GM19043 (cell line): ENCODE data around the gene LDAH.

Experiments
- ATAC-seq: cut with Tn5 transposase; IDR thresholded peaks from one replicate; pipeline ENCODE4 v1.9.1; 2021; ENCODE audit warnings: low read depth; ENCODE audit not compliant: unreplicated experiment

Gene LDAH

DNA sequence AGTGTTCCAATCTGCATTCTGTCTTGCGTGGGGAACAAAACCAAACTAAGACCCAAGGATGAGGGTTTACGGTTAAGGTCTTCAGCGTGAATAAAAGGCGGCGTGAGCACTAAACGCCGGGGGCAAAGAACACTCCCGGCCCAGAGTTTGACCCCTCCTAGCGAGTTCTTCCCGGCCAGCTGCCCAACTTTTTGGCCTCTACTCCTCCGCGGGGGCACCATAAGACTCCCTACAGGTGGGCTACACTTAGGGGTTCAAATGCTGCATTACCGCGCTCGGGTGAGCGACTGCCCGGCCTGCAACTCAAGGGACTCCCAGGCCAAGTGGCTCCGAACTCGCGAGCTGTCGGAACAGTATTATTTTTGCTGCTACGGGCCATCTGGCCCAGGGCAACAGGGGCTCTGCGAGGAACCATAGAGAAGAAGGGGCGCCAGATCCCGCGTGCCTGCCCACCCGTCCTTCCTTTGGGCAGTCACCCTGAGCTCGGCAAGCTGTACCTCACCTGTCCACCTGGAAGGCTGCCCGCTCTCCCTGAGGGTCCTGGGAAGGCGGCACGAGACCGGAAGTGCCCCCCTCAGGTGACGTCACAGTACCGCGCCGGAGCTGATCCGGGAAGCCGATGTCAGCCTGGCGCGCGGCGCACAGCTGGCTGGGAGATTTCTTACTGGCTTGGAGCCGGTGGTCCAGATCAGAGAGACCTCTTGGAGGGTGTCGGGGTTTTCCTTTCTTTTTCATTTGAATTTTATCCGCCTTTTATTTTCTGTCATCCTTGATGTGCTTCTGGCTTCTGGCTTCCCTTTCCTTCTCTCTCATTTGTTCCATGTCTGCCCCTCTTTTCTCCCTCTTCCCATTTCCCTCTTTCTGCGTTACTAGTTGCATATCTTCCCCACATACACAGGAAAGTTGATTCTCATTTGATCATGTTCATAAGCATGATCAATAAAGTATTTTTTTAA, at the start of gene LDAH:
LDAH (minus strand) TSS at position 567 of the 956 bp plus-strand sequence. CDS start 21,638 bp downstream, outside the sequence.
- peak; percentile 92 for ATAC-seq

DNA sequence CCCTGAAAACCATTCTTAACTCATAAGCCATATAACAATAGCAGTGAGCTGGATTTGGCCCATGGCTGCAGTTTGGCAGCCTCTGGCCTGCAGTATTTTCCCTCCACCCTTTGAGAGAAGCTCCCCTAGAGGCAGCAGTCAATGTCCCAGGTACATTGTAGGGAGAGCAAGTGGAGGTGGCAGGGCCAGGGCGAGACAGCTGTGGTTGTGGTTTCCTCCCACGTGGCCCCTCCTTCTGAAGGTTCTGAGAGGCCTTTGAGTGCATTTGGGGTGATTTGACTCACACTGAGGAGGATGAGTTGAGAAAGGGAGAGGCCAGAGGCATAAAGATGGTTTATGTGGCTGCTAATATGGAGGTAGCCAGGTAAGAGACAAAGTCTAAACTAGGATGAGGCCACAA, 45.5 kb upstream of the LDAH start:
- ATAC-seq: peak; percentile 100

DNA sequence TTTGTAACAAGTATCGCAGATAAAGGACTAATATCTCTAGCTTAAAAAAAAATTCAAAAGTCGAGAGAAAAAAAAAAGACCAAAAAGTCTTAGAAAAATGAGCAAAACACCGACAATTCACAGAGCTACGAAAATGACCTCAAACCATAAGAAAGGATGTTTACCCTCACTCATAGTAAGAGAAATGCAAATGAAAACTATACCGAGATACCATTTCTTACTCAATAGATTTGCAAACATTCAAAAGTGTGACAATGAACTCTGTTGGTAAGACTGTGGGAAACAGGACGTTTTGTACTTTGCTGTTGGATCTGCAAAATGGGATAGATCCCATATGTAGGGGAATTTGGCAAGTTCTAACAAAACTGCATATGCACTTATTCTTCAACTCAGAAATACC, 39.9 kb upstream of the LDAH start:
- no peak for ATAC-seq

DNA sequence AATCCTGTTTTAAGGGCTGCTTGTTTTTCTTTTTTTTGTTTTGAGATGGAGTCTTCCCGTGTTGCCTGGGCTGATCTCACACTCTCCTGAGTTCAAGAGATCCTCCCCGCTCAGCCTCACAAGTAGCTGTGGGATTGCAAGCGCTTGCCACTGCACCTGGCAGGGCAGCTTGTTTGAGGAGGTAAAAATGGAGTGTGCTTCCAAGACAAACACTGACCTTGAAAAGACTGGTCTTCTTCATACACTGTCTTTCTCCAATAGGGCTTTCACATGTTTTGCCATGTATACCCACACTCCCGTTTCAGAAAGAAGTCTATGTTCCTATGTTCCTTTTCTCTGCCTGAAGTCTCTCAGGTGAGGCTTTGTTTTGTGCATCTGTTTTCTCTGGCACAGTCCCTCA, 32.6 kb upstream of the LDAH start:
- ATAC-seq: no peak

DNA sequence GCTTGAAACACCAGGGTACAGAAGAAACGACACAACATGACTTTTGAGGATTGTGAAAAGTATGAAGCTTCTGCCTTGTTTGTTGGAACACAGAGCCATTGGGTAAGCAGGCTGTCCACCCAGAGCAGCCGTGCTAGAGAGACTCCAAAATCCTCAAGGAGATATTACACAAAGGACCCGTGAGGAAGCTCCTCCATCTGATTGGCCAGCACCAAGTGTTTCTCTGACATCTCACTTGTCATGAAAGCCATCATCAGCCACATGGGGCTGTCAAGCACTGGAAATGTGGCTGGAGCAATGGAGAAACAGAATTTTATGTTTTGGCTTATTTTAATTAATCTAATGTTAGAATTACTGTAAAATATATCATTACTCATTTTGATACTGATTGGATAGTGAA, 29.8 kb upstream of the LDAH start:
- ATAC-seq: no peak

DNA sequence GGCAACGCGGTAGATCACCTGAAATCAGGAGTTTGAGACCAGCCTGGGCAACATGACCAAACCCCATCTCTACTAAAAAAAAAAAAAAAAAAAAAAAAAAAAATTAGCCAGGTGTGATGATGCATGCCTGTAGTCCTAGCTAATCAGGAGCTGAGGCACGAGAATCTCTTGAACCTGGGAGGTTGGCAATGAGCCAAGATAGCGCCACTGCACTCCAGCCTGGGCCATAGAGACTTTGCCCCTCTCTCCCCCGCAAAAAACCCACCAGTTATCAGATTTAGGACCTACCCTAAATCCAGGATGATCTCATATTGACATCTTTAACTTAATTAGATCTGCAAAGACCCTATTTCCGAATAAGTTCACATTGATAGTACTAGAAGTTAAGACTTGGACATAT, 29.2 kb upstream of the LDAH start:
- no peak for ATAC-seq

DNA sequence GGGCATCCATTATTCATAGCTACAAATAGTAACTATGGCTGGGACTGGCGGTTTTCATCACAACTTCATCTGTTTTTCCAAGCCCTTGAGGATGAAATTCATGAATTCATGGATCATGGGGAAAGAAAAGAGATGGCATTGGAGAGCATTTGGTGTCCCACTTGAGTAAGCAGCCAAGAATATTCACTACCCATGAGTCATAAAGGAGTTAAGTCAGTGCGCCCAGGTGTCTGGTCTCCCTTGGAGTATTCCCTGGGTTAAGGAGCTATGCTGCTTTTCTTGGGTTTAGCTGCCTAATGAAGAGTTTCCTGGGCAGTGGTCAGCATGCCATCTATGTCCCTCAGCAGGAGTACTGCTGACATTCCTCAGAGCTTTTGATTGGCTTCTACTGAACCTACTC, 21.3 kb upstream of the LDAH start:
- no peak for ATAC-seq

DNA sequence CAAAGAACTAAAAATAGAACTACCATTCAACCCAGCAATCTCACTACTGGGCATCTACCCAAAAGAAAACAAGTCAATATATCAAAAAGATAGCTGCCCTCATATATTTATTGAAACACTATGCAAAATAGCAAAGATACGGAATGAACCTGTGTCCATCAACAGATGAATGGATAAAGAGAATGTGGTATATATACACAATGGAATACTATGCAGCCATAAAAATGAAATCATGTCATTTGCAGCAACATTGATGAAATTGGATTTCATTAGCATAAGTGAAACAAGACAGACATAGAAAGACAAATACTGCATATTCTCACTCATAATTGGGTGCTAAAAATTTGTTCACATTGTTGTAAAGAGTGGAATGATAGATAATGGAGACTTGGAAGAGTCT, 16.2 kb upstream of the LDAH start:
- ATAC-seq: no peak

DNA sequence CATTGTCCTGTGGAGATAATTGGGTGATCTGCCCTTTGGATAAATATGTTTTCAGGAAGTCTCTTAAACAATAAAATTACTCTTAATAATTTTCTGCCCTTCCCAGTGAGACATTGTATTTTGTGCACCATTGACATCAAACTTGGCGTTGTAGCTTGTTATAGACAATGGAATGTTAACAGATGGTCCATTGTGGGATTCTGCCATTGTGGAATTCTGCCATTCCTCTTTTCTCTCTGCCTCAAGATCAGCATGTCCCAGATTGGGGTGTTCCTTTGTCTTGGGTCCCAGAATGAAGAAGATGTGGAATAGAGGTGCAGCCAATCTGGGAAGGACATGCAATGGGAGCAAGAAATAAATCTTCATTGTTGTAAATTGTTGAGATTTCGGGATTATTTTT, 15.1 kb upstream of the LDAH start:
- ATAC-seq: no peak

DNA sequence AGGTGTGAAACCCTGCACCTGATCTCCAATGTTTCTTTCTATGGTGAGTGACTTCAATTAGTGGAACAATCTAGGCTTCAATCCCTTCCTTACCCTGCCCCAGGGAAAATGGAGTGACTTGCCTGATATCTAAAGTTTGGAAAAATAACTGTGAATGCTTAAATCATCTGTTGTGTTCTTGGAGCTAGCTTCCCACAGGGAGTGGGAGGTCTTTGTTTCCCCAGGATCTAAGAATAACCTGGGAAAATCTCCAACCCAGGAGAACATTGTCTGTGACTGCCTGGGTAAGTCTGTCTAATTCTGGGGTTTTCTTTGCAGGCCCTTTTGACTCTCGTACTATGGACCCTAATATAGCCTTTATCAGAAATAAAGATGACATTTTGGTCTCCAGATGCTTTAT, 13.6 kb upstream of the LDAH start:
- no peak for ATAC-seq

DNA sequence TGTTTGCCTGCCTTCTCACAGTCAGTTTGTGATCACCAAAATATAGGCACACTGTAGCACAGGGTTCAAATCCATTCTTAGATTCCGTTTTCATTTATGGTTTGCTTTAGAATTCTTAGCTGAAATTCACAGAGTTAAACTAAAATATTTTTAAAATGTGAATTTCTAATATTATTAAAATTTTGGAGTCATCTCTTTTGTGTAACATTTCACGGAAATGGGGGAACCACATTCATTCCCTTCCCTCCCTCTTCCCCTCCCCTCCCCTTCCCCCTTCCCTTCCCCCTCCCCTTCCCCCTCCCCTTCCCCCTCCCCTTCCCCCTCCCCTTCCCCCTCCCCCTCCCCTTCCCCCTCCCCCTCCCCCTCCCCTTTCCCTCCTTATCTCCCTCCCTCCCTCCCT, 11.4 kb upstream of the LDAH start:
- no peak for ATAC-seq

DNA sequence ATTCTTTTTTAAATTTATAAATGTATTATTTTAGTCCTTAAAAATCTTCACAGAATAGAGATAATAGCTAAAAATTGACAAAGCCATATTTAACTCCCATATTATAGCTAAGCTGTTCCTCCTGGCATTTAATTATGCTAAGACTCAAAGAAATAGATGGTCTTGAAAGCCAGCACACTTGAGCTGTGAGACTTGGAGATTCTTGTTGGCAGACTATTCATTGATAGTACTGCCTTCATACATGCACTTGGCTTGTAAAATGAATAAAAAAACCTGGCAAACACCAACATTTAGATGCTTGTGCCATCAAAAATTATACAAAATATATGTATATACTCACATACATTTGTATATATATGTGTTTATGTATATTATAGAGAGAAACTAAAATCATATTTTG, 9.7 kb upstream of the LDAH start:
- no peak for ATAC-seq

DNA sequence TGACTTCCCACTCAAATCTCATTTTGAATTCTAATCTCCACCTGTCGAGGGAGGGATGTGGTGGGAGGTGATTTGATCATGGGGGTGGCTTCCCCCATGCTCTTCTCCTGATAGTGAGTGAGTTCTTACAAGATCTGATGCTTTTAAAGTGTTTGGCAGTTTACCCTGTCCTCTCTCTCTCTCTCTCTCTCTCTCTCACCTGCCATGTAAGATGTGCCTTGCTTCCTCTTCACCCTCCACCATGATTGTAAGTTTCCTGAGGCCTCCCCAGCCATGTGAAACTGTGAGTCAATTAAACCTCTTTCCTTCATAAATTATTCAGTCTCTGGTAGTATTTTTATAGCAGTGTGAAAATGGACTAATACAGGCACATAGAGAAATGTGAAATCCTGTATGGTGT, 7.0 kb upstream of the LDAH start:
- ATAC-seq: no peak

DNA sequence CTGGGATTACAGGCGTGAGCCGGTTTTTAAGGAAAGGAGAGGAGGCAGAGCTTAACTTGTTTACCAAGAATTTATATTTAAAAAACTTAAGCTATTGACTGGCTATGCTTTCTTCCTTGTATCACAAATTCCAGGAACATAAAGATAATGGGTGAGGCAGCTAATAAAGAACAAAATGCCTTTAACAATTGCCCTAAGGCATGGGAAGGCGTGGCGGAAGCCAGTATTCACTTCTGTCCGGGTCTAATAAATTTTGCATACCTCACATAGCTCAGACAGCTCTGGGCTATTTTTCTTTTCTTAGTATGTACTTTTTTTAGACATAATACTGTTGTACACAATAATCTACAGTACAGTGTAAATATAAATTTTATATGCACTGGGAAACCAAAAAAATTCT, 1.0 kb upstream of the LDAH start:
- ATAC-seq: no peak

DNA sequence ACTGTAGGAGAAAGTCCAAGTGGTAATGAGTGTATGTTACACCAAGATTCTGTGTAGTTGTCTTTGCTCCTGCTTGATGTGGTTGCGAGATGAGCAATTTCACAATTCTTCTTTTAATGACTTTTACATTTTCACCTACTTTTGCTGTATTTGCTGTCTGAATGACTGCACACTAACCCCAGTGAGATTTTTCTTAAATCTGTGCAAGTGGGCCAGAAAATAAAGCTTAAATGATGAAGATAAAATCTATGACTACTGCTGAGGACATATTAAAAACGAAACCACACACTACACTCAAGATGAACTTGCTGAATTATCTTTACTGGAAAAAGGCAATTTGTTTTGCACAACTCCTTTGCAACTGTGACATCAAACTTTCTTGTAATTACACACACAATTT, 4.1 kb downstream of the LDAH start:
- ATAC-seq: no peak

DNA sequence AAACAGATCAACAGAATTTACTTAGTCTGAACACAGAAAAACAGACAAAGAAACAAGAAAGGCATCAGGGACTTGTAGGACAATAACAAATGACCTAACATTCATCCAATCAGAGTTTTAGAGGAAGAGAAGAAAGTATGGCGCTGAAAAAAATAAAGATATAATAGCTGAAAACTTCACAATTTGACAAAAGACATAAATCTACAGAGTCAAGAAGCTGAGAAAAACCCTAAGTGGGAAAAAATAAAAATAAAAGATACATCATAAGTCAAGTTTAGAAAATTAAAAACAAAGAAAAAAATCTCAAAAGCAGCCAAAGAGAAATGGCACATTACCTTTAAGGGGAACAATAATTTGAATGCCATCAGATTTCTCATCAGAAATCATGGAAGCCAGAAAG, 7.7 kb downstream of the LDAH start:
- no peak for ATAC-seq

DNA sequence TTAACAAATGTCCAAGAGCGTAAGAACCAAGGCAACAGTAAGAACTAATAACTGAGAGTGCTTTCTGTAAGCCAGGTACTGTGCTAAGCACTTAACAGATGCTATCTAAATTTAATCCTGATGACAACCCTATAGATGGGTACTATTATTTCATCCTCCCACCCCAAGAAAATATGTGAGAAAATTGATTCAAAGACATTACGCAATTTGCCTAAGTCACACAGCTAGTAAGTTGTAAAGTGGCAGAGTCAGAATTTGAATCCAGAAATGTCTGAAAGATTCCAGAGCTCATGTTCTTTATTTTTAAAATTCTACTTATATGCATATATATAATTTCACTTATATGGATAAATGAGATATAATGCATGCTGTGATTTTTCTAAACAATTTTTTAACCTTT, 10.1 kb downstream of the LDAH start:
- no peak for ATAC-seq

DNA sequence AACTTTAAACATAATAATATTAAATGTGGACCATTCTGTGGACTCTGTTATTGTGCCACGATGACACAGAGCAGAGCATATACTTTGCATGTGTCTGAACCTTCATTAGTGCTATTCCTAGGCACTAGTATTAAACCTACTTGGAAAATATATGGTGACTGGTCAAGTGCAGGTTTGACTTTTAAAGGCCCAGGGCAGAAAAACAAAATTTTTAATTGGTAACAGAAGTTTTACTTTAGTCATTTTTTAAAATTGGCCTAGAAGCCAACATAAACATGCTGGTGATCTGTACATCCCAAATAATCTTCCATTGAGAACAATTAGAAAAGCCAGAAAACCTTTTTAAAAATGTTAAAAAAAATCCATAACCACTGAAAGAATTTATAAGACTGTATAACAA, 16.6 kb downstream of the LDAH start:
- no peak for ATAC-seq

DNA sequence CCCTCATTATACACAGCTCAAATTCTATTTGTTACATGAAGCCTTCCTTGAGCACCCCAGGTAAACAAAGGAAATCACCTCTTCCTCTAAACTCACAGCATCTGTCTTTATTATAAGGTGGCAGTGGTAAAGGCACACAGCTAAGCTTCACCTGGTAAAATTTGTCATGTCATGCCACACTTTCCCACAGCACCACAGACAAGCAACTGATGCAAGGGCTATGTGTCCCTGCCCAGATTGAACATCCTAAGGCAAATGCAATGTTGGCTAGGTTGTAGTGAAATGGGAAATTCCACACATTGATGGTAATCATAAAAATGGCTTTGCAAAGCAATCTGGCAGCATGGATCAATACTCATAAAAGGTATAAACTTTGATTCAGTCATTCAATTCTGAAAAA, 18.9 kb downstream of the LDAH start:
- ATAC-seq: no peak

DNA sequence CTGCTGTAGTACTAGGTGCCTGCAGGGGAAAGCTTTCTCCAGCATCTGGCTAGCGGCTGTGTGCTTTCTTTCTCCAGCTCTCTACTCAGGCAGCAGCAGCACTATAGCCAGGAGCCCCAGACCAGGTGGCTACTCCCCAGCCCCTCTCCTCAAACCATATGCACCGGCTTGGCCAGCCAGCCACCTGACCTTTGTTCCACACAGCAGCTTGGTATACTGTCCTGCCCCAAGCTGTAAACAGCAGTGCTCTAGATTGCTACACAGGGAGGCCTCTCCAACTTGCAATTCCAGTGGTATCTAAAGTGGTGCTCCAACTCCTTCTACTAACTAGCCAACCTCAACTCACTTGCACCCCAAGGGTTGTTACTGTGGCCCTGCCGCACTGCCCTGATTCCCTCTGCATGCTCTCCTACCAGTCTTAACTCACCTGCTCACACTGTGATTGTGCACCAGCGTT, 19.6 kb downstream of the LDAH start:
- no peak for ATAC-seq

DNA sequence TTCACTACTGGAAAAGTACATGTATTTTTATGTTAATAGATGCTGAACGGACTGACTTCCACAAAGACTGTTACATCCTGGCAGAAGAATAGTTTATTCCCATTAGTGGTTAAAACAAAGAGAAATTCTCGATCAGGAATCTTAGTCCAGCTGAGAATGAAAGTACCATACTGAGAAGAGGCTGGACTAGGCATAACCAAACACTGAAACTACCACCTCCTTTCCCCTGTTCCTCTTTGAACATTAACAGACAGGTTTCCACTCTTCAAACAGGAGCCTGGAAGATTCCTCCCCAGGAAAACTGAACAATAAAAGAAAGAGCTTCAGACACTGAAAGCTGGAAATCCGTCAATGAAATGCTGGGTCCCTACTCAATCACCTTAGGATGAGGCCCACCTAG, 25.8 kb downstream of the LDAH start:
- peak; percentile 50 for ATAC-seq

DNA sequence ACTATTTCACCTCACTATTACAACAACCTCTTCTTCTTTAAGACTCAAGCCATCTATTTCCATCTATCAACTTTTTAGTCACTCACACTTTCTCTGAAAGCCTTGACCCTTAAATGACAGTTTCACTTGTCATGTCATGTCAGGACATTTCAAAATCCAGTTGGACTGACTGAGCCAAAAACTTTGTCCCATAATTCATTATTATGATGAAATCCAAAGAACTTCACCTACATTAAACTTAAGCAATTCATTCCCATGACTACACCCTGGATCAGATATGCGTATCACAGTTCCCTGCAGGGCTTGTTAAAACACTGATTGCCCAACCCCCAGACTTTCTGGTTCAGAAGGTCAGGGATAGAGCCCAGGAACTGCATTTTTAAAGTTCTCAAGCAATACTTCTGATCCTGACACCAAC, 26.5 kb downstream of the LDAH start:
- ATAC-seq: peak; percentile 55
